GDM1 (cell line): Measurements from ENCODE around the gene MAPK1.
"Not testable (repeated sequence)": the region's sequence is repeated elsewhere in the genome, so short reads cannot be mapped to it uniquely, and the experiment has no call there.

Experiments
- DNase-seq: peaks from one replicate; lab custom pipeline; 2025; lab: John Stamatoyannopoulos, UW

Gene MAPK1

DNA sequence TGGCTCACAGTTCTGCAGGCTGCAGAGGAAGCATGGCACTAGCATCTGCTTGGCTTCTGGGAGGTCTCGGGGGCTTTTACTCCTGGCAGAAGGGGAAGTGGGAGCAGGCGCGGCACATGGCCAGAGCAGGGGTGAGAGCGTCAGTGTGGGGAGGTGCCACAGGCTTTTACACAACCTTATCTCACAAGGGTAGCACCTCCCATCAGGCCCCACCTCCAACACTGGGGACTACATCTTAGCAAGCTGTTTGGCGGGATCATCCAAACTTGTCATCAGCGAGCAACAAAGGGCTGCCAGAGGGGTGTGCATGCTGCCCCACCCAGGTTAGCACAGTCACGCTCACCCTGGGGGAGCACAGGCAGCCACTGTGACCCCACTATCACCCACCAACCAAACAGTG, 112.9 kb downstream of the MAPK1 start:
- peak; percentile 20 for DNase-seq

DNA sequence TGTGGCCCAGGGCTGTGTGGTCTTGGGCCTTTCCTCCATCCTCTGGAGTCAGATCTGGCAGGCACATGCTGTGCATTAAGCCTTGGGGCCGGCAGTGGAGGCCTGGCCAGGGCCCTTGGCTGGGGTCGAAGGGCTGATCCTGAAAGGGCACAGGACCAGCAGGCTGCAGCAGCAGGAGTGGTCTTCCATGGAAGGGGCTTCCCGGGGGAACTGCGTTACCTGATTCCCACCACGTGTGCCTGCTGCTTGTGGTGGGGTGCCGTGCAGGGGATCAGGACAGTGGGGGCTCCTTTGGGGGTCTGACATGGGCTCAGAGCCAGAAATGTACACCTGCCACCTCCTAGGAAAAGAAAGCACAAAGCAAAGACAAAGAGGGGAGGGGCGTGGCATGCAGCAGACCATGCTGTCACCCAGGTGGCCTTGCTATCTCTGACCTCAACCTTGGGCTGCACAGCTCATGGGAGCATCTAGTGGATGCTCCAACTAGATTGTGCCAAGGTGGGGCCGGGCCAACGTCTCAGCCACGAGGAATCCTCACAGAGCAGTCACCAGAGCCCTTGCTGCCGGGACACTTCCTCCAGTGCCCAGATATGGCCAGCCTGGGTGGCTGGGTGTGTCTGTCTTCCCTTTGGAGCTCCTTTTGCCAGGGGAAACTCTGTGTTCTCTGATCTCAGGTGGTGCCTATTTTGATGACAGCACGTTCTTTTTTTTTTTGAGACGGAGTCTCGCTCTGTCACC, 113.9 kb downstream of the MAPK1 start:
- DNase-seq: no peak

DNA sequence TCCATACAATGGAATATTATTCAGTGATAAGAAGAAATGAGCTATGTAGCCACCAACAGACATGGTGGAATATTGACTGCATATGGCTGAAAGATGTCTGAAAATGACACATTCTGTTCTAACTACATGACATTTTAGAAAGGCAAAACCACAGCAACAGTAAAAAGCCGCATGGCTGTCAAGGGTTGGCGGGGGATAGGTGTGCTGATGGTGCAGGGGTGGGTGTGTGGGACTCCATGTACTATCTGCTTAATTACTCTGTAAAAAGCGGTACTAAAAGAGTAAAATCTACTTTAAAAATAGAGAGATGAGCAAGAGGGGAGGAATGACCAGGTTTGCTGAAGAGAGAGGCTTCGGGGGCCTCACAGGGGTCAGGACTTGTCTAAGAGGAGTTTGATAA, 115.2 kb downstream of the MAPK1 start:
- DNase-seq: no peak

DNA sequence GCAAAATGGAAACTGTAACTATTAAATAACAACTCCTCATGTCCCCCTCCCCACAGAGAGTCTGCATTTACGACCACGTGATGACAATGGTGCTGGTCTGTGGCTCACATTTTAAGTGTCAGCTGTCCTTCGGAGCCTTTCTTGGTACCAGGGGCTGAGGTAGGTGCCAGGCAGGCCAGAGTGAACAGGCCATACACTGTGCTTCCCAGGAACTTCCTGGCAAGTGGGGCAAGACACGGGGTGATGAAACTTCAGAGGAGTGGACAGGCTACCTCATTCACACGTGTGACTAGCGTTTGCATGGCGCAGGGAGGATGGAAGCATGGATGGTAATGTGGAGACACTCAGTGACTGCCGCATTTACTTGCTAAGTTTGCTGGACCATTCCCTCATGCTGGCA, 121.5 kb downstream of the MAPK1 start:
- DNase-seq: no peak

DNA sequence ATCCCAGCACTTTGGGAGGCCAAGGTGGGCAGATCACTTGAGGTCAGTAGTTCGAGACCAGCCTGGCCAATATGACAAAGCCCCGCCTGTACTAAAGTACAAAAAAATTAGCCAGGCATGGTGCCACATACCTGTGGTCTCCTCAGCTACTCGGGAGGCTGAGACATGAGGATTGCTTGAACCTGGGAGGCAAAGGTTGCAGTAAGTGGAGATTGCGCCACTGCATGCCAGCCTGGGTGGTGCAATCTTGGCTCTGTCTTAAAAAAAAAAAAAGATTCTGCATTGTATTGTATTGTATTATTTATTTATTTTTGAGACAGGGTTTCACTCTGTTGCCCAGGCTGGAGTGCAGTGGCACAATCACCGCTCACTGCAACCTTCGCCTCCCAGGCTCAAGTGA, 122.5 kb downstream of the MAPK1 start:
- DNase-seq: not testable (repeated sequence)

DNA sequence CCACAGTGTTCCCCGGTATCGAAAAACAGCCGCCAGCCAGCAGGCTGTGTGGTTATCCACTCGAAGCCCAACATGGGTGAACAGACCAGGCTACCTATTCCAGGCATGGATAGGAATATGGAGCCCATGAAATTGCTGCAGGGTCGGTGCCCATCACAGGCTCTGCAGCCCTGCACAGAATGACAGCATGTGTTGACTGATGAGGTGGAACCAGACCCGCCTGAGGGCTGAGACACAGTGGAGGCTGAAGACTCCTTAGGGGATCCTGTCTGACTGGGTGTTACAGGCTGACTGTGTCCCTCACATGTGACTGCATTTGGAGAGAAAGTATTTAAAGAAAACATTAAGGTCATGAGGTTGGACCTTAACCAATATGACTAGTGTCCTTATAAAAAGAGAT, 125.7 kb downstream of the MAPK1 start:
- DNase-seq: no peak

DNA sequence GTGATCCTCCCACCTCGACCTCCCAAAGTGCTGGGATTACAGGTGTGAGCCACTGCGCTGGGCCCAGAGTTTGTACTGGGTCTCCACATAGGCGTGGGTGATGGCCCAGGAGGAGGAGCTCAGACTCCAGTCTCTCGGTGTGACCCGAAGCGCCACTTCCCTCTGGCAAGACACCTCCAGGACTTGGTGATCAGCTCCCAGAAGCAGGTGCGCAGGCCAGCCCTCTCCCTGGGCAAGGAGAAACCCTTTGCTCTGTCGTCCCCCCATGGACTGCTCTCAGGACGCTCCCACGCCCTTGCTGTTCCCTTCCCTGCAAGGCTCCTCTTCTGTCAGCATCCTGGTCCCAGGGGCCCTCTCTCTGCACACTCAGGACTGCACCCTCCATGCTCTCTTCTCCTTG, 126.4 kb downstream of the MAPK1 start:
- no peak for DNase-seq

DNA sequence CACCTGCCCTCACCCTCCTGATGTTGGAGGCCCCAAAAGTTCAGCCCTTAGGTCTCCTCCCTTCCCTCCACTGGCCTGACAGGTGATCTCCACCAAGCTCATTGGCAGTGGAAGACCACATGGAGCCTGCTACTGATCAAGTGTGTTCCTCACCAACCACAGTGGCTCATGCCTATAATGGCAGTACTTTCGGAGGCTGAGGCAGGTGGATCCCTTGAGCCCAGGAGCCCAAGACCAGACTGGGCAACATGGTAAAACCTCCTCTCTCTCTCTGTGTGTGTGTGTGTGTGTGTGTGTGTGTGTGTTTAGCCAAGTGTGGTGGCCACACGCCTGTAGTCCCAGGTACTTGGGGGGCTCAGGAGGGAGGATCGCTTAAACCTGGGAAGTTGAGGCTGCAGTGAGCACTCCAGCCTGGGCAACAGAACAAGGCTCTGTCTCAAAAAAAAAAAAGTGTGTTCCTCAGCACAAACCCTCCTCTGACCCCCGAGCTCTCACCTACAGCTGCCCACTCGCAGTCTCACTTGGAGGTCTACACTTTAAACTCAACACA, 127.5 kb downstream of the MAPK1 start:
- no peak for DNase-seq

DNA sequence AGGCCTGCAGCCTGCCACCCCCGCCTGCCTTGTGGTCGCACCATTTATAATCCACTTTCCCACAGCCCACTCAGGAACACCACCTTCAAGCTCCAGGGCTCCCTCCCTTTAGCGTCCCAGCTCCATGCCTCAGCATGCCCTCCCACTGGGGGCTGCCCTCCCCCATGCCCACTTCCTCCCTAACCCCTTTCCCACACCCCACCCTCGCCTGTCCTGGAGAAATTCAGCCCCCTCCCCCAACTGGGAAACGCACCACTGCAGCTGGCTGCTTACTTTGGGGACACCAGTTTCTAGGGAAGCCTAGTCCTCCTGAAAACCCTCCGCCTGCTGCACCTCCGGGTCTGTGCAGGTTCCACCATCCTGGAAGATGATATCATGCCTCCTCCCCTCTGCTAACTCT, 128.5 kb downstream of the MAPK1 start:
- DNase-seq: no peak

DNA sequence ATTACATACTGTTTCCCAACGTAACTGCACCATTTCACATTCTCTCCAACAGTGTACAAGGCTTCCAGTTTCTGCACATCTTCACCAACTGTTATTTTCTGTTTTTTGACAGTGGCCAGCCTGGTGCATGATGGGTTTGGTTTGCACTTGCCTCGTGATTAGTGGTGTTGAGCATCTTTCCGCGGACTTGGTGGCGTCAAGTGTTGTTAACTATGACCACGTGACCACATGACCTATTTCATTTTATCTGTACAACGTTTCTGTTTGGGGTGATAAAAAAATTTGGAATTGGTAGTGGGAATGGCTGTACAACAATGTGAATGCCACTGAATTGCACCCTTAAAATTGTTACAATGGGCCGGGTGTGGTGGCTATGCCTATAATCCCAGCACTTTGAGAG, 129.4 kb downstream of the MAPK1 start:
- no peak for DNase-seq

DNA sequence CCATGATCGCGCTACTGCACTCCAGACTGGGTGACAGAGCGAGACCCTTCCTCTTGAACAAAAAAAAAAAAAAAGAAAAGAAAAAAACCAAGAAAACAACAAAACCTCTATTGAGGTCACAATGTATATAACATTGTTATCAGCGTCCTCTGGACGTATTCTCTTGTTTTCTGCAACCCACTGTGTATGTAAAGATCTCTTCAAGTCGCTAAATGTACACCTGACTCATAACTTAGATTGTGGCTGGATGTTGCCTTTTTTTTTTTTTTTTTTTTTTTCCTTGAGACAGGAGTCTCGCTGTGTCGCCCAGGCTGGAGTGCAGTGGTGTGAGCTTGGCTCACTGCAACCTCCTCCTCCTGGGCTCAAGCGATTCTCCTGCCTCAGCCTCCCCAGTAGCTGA, 130.5 kb downstream of the MAPK1 start:
- DNase-seq: no peak

DNA sequence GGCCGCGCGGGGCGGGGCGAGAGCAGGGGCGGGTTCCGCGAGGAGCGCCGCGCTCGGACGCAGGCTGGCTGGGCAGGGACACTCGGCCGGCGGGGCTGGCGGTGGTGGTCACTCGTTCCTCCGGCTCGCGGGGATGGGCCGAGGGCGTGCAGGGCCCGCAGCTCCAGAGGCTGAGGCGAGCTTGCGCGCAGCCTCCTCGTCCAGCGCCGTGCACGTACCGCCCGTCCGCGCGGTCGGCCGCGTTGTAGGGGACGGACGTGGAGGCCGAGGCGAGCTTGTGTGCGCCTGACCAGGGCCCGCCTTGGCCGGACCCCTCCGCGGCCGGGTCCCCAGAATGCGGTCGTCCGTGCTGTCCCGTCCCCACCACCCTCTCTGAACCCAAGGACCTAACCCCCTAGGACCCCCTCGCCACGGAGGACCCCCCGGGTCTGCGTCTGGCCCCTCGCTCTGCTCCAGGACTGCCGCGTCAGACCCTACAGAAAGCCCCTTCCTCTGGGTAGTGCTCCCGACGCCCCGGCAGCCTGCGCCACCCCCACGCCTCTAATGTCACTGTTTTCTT, 131.3 kb downstream of the MAPK1 start:
- DNase-seq: no peak

DNA sequence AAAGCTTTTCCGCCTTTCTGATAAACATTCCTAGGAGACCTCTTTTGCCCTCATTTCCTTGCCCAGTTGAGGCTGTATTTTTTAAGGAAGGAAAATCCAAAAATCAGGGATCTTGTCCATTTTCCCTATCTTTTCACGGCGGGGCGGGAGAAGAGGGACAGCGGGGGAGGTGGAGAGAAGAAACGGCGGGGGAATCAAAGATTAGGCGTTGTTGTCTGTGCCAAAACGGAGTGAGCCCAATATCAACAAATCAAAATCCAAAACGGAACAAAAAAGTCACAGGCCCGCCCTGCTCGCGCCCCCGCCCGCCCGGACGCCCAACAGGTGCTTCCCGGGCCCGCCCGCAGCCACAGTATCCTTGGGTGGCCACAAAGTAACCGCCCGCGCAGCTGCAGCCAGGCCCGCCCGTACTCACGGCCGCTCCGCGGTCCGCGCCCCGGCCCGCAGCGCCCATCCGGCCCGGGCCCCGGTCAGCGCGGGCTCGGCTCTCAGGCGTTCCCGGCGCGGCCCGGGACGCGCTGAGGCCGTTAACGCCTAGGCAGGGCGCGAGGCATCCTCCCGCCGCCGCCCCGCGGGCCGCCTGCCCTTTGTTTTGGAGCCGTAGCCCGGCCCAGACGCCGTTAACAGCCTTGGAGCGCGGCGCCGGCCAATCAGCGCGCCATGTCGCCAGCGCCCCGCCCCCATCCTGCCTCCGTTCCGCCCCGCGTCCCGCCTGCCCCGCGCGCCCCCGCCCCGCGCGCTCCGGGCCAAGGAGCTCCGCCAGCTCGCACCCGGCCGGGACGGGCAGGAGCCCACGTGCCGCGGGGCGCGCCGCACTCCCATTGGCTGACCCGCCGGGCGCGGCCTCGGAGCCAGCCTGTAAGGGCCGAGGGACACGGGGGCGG, 132.0 kb downstream of the MAPK1 start, which contains the start of gene YPEL1:
TSS of gene YPEL1 (minus strand) at position 595 of the 884 bp plus-strand sequence. CDS start 25,050 bp downstream, outside the sequence.
- peak; percentile 99 for DNase-seq

DNA sequence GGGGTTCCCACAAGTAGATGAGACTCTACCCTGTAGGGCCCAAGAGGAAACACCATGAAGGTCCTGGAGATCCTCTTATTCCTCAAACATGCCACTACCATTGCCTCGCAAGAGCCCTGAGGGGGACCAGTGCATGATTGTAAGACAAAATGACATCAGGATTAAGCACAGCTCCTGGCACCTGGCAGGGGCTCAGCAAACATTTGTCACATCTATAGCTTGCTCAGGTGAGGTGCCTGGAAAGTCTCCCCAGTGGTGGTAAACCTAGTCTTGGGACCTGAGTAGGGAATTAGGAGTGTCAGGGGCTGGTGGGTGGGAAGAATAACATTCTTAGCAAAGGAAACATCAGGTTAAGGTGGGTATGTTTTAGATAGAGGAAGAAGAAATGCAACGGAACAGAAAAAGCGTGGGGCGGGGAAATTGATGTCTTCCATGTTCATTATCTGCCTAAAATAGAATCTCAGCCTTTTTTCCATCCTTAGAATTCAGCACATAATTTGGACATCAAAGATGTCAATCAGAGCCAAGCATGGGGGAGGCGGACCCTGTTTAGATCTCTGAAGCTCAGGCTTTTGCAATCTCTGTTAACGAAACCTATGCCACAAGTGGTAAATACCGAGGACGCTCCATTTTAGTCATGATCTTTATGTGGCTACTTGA, 132.8 kb downstream of the MAPK1 start:
- DNase-seq: no peak

DNA sequence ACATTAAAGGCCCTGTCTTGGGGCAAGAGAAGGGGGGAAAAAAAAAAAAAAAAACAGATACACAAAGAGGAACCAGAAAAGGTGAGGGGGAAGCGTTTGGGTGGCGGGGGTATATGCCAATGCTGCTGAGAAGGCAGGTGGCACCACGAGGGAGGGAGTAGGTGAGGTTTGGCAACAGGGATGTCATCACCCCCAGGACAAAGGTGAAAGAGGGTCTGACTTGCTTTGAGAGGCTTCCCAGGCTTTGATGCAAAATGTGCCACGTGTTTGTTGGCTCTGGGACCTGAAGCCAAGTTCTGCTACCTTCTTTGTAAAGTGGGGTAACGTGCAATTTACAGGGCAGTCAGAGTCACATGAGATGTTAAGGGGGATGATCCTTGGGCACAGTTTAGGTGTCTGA, 135.9 kb downstream of the MAPK1 start:
- no peak for DNase-seq

DNA sequence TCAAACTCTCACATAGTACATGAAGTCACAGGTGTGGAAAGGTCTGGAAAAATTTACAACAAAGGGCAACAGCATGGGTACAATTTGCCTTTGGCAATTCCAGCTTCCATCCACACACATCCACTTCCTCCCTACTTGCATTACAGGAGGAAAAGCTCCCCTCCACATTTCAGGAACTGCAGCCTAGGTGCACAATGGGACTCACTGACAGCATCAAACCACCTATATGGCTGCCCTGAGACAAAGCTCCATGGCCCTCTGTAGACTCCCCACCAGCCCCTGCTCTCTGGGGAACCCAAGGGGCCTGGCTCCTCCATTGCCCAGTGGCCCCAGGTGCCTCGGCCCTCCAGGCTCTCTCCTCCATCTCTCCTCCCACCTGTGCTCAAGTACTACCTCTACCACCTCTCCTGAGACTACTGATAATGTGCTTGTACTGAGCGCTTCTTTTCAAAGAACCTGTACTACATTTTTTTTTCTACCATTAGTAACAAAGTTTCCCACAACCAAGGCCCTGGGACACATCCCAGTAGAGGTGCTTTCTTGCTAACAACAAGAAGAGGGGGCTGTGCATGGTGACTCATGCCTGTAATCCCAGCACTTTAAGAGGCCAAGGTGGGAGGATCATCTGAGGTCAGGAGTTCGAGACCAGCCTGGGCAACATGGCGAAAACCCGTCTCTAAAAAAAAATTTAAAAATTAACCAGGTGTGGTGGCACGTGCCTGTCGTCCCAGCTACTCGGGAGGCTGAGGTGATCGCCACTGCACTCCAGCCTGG, 136.7 kb downstream of the MAPK1 start:
- DNase-seq: no peak

DNA sequence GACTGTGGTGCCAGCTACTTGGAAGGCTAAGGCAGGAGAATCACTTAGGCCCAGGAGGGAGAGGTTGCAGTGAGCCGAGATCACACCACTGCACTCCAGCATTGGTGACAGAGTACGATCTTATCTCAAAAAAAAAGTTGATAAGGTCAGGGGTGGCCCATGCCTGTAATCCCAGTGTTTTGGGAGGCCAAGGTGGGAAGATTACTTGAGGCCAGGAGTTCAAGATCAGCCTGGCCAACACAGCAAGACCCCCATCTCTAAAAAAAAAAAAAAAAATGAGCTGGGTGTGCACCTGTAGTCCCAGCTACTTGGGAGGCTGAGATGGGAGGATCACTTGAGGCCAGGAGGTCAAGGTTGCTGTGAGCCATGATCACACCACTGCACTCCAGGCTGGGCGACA, 138.3 kb downstream of the MAPK1 start:
- not testable (repeated sequence) for DNase-seq

DNA sequence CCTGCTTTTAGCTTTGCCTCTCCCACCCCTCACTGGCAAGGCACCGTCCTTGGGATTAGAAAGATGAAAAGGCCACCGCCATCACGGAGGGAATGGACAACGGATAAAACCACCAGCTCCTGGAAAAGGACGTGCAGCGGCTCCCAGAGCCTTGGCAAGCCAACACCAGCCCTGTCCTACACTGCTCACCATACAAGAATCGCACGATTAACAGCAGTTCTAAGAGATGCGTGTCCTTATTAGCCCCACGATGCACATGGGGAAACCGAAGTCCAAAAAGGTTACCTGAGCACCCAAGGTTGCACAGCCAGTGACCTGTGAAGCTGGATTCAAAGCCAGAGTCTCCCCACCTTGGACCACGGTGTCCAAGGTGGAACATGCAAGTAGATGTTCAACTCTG, 139.2 kb downstream of the MAPK1 start:
- no peak for DNase-seq

DNA sequence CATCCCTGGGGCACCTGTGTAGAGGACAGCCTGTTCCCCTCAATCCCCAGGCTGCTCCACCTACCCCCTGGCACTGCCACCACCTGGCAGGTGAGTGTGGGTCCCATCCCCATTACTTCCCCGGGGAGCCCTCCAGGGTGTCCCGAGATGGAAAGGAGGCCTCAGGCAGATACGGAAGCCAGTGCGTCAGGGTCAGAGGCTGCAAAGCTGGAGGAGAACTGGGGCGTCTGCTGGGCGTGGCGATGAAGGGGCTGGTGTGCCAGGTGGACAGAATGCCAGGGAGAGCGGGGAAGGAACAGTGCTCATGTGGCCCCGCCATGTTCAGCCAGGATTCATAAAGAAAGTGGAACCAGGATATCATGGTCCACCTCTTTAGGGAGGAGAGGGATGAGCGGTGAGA, 139.7 kb downstream of the MAPK1 start:
- DNase-seq: no peak

DNA sequence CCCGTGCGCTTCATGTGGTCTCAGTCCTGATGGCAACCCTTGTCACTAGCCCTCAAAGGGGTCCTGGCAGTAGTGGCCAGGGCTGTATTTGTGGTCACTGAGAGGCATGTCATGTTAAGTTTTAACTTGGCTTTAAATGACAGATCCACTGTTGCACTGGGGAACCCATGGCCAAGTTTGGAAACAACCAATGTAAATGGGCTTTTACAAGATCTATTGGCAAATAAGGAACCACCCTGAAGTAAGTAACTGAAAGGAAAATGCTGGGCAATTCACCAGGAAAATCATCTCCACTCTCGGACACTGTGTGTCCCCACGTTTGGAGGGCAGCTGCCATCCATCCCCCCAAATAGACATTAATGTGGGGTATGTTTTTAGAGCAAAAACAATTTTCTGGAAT, 140.3 kb downstream of the MAPK1 start:
- DNase-seq: no peak

DNA sequence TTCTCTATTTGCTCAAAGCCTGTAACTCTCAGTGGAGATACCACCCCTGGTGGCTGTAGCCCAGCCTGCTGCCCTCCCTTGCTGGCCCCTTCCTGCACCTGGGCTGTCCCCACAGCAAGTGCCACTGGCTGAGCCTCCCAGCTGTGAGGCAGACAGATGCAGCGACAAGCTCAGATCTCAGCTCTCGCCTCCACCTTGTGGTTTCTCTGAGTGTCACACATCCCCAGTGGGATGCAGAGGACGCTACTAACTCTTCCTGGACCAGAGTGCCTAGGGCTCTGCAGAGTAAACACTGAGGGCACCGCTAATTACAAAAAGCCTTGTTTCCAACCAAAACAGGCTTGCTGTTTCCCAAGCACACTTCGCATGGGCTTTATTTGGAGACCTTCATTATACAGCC, 140.8 kb downstream of the MAPK1 start:
- DNase-seq: no peak
